Neutrophil (primary cell): ENCODE results near the gene ARL11.

Source experiments
- H3K27ac ChIP-seq: fragments of 200-600 bp; sonication (generic); 2 replicates; pipeline ENCODE4 v1.5.1; 2016; ENCODE audit warnings: mild to moderate bottlenecking, moderate library complexity
- H3K27me3 ChIP-seq: fragments of 200-600 bp; sonication (generic); 2 replicates; pipeline ENCODE4 v1.6.0; 2016; ENCODE audit warnings: mild to moderate bottlenecking
- H3K36me3 ChIP-seq: fragments of 200-600 bp; sonication (generic); 2 replicates; pipeline ENCODE4 v1.5.1; 2017
- H3K4me1 ChIP-seq, 2 experiments: fragments of 200-600 bp in 1 of 2; sonication (generic) in 1 of 2; 1 replicate in 1 of 2; 2 replicates in 1 of 2; pipeline versions ENCODE4 v1.5.1 to v1.6.1; 2013 to 2016; ENCODE audit warnings: low read depth in 1 of 2, low read length in 1 of 2, mild to moderate bottlenecking in 1 of 2, moderate library complexity in 1 of 2; ENCODE audit not compliant: control insufficient read depth in 1 of 2, insufficient read depth in 1 of 2
- H3K4me3 ChIP-seq, 2 experiments: fragments of 200-600 bp in 1 of 2; sonication (generic) in 1 of 2; 1 replicate in 1 of 2; 2 replicates in 1 of 2; pipeline ENCODE4 v1.5.1; 2013 to 2016; ENCODE audit warnings: low read depth in 1 of 2, low read length in 1 of 2, mild to moderate bottlenecking in 1 of 2, moderate library complexity in 1 of 2
- H3K9me3 ChIP-seq: fragments of 200-600 bp; sonication (generic); 2 replicates; pipeline ENCODE4 v1.5.1; 2016
- CTCF ChIP-seq: fragments of 200-600 bp; sonication (generic); IDR thresholded peaks from 2 replicates; pipeline ENCODE4 v1.5.1; 2016; ENCODE audit warnings: antibody characterized with exemption

ARL11 gene

GRCh38 chr13:49622174-49622946 is 5.9 kb upstream of the ARL11 start:
- Histone ChIP-seq H3K27ac (no peak overlapping the region), H3K27me3 (no peaks in the 10 kb centered on the region), H3K4me3 (no peak overlapping the region), H3K9me3 (no peaks in the 10 kb centered on the region), H3K4me1 (peaks cover 4 to 8% of the 10 kb centered on the region in 2 experiments), H3K36me3 (no peaks in the 10 kb centered on the region)
- TF ChIP-seq CTCF, result no peak

- Histone ChIP-seq H3K9me3 (no peaks in the 10 kb centered on the region), H3K36me3 (no peaks in the 10 kb centered on the region), H3K4me1 (peaks cover 13 to 18% of the 10 kb centered on the region in 2 experiments), H3K27ac (no peak overlapping the region), H3K4me3 (no peak overlapping the region), H3K27me3 (no peaks in the 10 kb centered on the region)
- TF ChIP-seq CTCF, result no peak
Measured at GRCh38 chr13:49624229-49624628, 4.1 kb upstream of the ARL11 start.

- no peak overlapping the region for H3K27ac ChIP-seq
- H3K36me3 ChIP-seq, result peaks cover 4% of the 10 kb centered on the region
- H3K4me1 ChIP-seq, result peaks cover 21 to 23% of the 10 kb centered on the region in 2 experiments
- H3K27me3 ChIP-seq, result no peaks in the 10 kb centered on the region
- H3K9me3 ChIP-seq, result no peaks in the 10 kb centered on the region
- H3K4me3 ChIP-seq, result no peak overlapping the region
- no peak for TF ChIP-seq CTCF
Measured at GRCh38 chr13:49625392-49626079, 2.8 kb upstream of the ARL11 start.

- Histone ChIP-seq H3K27me3 (no peaks in the 10 kb centered on the region), H3K4me1 (peaks cover 58 to 60% of the 10 kb centered on the region in 2 experiments), H3K36me3 (peaks cover 26% of the 10 kb centered on the region), H3K27ac (peak overlapping the region; percentile 89), H3K9me3 (no peaks in the 10 kb centered on the region), H3K4me3 (peak overlapping the region; percentile 84 to 86)
- TF ChIP-seq CTCF, result no peak
Measured at GRCh38 chr13:49629196-49629938, 1.1 kb downstream of the ARL11 start.

GRCh38 chr13:49629947-49630346 is 1.6 kb downstream of the ARL11 start:
- Histone ChIP-seq H3K27ac (peak overlapping the region; percentile 89), H3K27me3 (no peaks in the 10 kb centered on the region), H3K4me1 (peaks cover 62 to 65% of the 10 kb centered on the region in 2 experiments), H3K36me3 (peaks cover 26% of the 10 kb centered on the region), H3K4me3 (peak overlapping the region; percentile 84 to 86), H3K9me3 (no peaks in the 10 kb centered on the region)
- TF ChIP-seq CTCF, result no peak
